HCT116 (cell line): Measurements from ENCODE around the gene DPPA4. TPM values are rescaled to one million over a fixed set of nuclear protein-coding genes. Genes with fewer than 3 reads are reported as not detected.
"Not testable (repeated sequence)": the region's sequence is repeated elsewhere in the genome, so short reads cannot be mapped to it uniquely, and the experiment has no call there.

ENCODE experiments used
- ATAC-seq: fragments of 200-7000 bp; cut with Tn5 transposase; 2 replicates; pipeline ENCODE4 v1.9.1; 2020; ENCODE audit warnings: mild to moderate bottlenecking, moderate library complexity
- BruUV-seq: library from RNA; stranded (reverse); fragments of 400-500 nt; replicated peaks from 2 replicates; lab custom pipeline; 2021; lab: Mats Ljungman, UMichigan
- CTCF ChIA-PET: fragments of 300-600 bp; sonication (Branson Sonifier 250); formaldehyde crosslinking; loops from one replicate; lab custom pipeline; 2021; ENCODE audit warnings: antibody characterized with exemption; lab: Charles Lee
- POLR2A ChIA-PET: fragments of 300-600, 350-600 bp; sonication (Branson Sonifier 250); formaldehyde crosslinking; loops from one replicate; lab custom pipeline; 2021; ENCODE audit warnings: antibody characterized with exemption; lab: Charles Lee
- RAD21 ChIA-PET, 2 experiments: fragments of 300-600 bp; sonication (Branson Sonifier 250); formaldehyde crosslinking; loops; one replicate each; lab custom pipeline; 2023; ENCODE audit warnings: low total read pairs in 2 of 2; ENCODE audit not compliant: uncharacterized antibody in 2 of 2, unreplicated experiment in 2 of 2, low non-redundant PET in 1 of 2; lab: Charles Lee
- DNase-seq: peaks from one replicate; pipeline ENCODE4 v3.0.0-alpha.2; 2010; ENCODE audit warnings: low read depth, low spot score
- H2AFZ ChIP-seq: fragments of 200-600 bp; shearing (Covaris generic), sonication (generic); 2 replicates; pipeline ENCODE4 v1.6.1; 2017; ENCODE audit warnings: low read depth, mixed run types, mixed read lengths, antibody characterized with exemption, low read length; ENCODE audit not compliant: poor library complexity, severe bottlenecking
- H3K27ac ChIP-seq: 2 replicates; pipeline ENCODE4 v1.5.1; 2012; ENCODE audit warnings: low read depth, low read length
- H3K27me3 ChIP-seq: fragments of 200-600 bp; sonication (generic); 2 replicates; pipeline ENCODE4 v1.6.1; 2016; ENCODE audit warnings: mixed run types, low read length, mixed read lengths; ENCODE audit not compliant: insufficient read depth
- H3K36me3 ChIP-seq, 2 experiments: fragments of 200-500 bp in 1 of 2; fragments of 200-600 bp in 1 of 2; sonication (Bioruptor generic) in 1 of 2; sonication (generic) in 1 of 2; 2 replicates each; pipeline versions ENCODE4 v1.5.1 to v1.6.1; 2014 to 2016; ENCODE audit warnings: low read length in 2 of 2, inconsistent platforms in 1 of 2, mixed read lengths in 1 of 2, mixed run types in 1 of 2; ENCODE audit not compliant: insufficient read depth in 2 of 2, control insufficient read depth in 1 of 2
- H3K4me1 ChIP-seq, 2 experiments: fragments of 200-600 bp in 1 of 2; sonication (generic) in 1 of 2; 2 replicates each; pipeline versions ENCODE4 v1.5.1 to v1.6.1; 2012 to 2017; ENCODE audit warnings: low read length in 2 of 2, inconsistent platforms in 1 of 2, mild to moderate bottlenecking in 1 of 2, mixed read lengths in 1 of 2, mixed run types in 1 of 2, moderate library complexity in 1 of 2; ENCODE audit not compliant: insufficient read depth in 2 of 2, control insufficient read depth in 1 of 2
- H3K4me2 ChIP-seq: fragments of 200-600 bp; sonication (generic); 2 replicates; pipeline ENCODE4 v1.6.1; 2017; ENCODE audit warnings: mixed run types, low read length, mixed read lengths
- H3K4me3 ChIP-seq, 2 experiments: fragments of 200-600 bp in 1 of 2; sonication (generic) in 1 of 2; replicated peaks in 1 of 2; 2 replicates each; pipeline ENCODE4 v1.5.1; 2011 to 2016; ENCODE audit warnings: low read length in 2 of 2, control low read depth in 1 of 2, low read depth in 1 of 2, mild to moderate bottlenecking in 1 of 2, mixed read lengths in 1 of 2, mixed run types in 1 of 2
- H3K79me2 ChIP-seq: fragments of 200-600 bp; sonication (generic); 2 replicates; pipeline ENCODE4 v1.6.1; 2017; ENCODE audit warnings: mild to moderate bottlenecking, mixed run types, low read length, moderate library complexity, mixed read lengths; ENCODE audit not compliant: insufficient read depth
- H3K9ac ChIP-seq: fragments of 200-600 bp; sonication (generic); 2 replicates; pipeline ENCODE4 v1.6.1; 2016; ENCODE audit warnings: low read length, mixed read lengths
- H3K9me2 ChIP-seq: fragments of 200-600 bp; sonication (generic), shearing (Covaris generic); 2 replicates; pipeline ENCODE4 v1.6.1; 2017; ENCODE audit warnings: mixed run types, mild to moderate bottlenecking, moderate library complexity; ENCODE audit not compliant: insufficient read depth
- H3K9me3 ChIP-seq, 2 experiments: fragments of 200-500 bp in 1 of 2; fragments of 200-600 bp in 1 of 2; sonication (Bioruptor generic) in 1 of 2; sonication (generic) in 1 of 2; 2 replicates each; pipeline ENCODE4 v1.6.1; 2014 to 2017; ENCODE audit warnings: low read length in 2 of 2, mixed read lengths in 2 of 2, inconsistent platforms in 1 of 2, low read depth in 1 of 2, mild to moderate bottlenecking in 1 of 2, mixed run types in 1 of 2, moderate library complexity in 1 of 2; ENCODE audit not compliant: control insufficient read depth in 1 of 2, insufficient read depth in 1 of 2
- H4K20me1 ChIP-seq: fragments of 200-600 bp; sonication (generic), shearing (Covaris generic); 2 replicates; pipeline ENCODE4 v1.6.1; 2017; ENCODE audit warnings: mixed run types, mild to moderate bottlenecking, moderate library complexity; ENCODE audit not compliant: insufficient read depth
- JUND ChIP-seq: IDR thresholded peaks from 2 replicates; pipeline ENCODE4 v1.6.1; 2012
- POLR2A ChIP-seq: IDR thresholded peaks from 2 replicates; pipeline ENCODE4 v1.7.0; 2011; ENCODE audit warnings: borderline replicate concordance; ENCODE audit not compliant: insufficient read depth, insufficient read length; ENCODE audit errors: extremely low read depth
- YY1 ChIP-seq: IDR thresholded peaks from 2 replicates; pipeline ENCODE4 v1.6.1; 2011; ENCODE audit warnings: low read length, low read depth, moderate library complexity, mild to moderate bottlenecking; ENCODE audit not compliant: insufficient replicate concordance; ENCODE audit errors: extremely low read depth
- intact Hi-C: fragments of 100-400 bp; cut with micrococcal nuclease; formaldehyde crosslinking; loops from 2 replicates; pipeline ENCODE4 v1.10.0; 2022
- total RNA-seq: library from RNA; stranded (reverse); gene quantifications from one replicate; pipeline ENCODE4 v1.2.1, GENCODE V29; 2021; ENCODE audit not compliant: unreplicated experiment
- TF ChIP-seq, protein P1 (sequence below): IDR thresholded peaks from 2 replicates; pipeline ENCODE4 v1.6.1; 2012

The DPPA4 gene
- total RNA-seq, 1 experiment from 2014 or later = 0.27 TPM

GRCh38 chr3:109362823-109363222 is 25.5 kb upstream of the DPPA4 start:
- DNase-seq = no peak
- Histone ChIP-seq H2AFZ (no peak overlapping the region), H3K9me3 (no peaks in the 10 kb centered on the region), H3K9me2 (no peaks in the 10 kb centered on the region), H3K9ac (no peak overlapping the region), H3K4me1 (peaks cover 0 to 3% of the 10 kb centered on the region in 2 experiments; a peak in 1 of 4 replicates), H3K36me3 (no peaks in the 10 kb centered on the region), H3K4me3 (no peak overlapping the region), H3K4me2 (no peak overlapping the region), H3K79me2 (no peaks in the 10 kb centered on the region), H3K27ac (no peak overlapping the region), H3K27me3 (no peaks in the 10 kb centered on the region), H4K20me1 (no peaks in the 10 kb centered on the region)
- TF ChIP-seq JUND (no peak), YY1 (no peak), POLR2A (no peak)
- TF ChIP-seq, protein P1, sequence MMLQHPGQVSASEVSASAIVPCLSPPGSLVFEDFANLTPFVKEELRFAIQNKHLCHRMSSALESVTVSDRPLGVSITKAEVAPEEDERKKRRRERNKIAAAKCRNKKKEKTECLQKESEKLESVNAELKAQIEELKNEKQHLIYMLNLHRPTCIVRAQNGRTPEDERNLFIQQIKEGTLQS = no peak
- CTCF ChIA-PET = no interaction called here
- intact Hi-C loops = no loop called here
- RAD21 ChIA-PET = no interaction called here
- no peak for ATAC-seq
- no TSS peak for BruUV-seq
- POLR2A ChIA-PET = no interaction called here

GRCh38 chr3:109358809-109359208 is 21.5 kb upstream of the DPPA4 start:
- H3K4me1 ChIP-seq, H2AFZ ChIP-seq, H3K9me2 ChIP-seq, RAD21 ChIA-PET, H3K9ac ChIP-seq, BruUV-seq, H4K20me1 ChIP-seq, H3K27me3 ChIP-seq, POLR2A ChIA-PET, H3K4me2 ChIP-seq, ATAC-seq, CTCF ChIA-PET, DNase-seq, H3K9me3 ChIP-seq, H3K36me3 ChIP-seq, H3K79me2 ChIP-seq, H3K27ac ChIP-seq, H3K4me3 ChIP-seq, intact Hi-C loops: not testable (repeated sequence)
